Endodermal cell (in vitro differentiated cells): ENCODE measurements around the gene HAGH. TPM values are rescaled to one million over a fixed set of nuclear protein-coding genes. Genes with fewer than 3 reads are reported as not detected.

Experiments
- DNase-seq: peaks from one replicate; pipeline ENCODE4 v3.0.0-alpha.2; 2017
- H3K27ac ChIP-seq: 2 replicates; pipeline ENCODE4 v1.5.1; 2013; ENCODE audit warnings: mild to moderate bottlenecking, low read depth, low read length, moderate library complexity
- H3K27me3 ChIP-seq: 2 replicates; pipeline ENCODE4 v1.6.1; 2013; ENCODE audit warnings: mild to moderate bottlenecking, low read length, moderate library complexity; ENCODE audit not compliant: insufficient read depth, control insufficient read depth, poor library complexity, severe bottlenecking
- H3K36me3 ChIP-seq: 2 replicates; pipeline ENCODE4 v1.7.0; 2013; ENCODE audit warnings: mild to moderate bottlenecking, low read length, moderate library complexity; ENCODE audit not compliant: control insufficient read depth, insufficient read depth
- H3K4me1 ChIP-seq: one replicate; pipeline ENCODE4 v1.7.0; 2013; ENCODE audit warnings: low read length; ENCODE audit not compliant: control insufficient read depth, insufficient read depth
- H3K4me3 ChIP-seq: 2 replicates; pipeline ENCODE4 v1.5.1; 2013; ENCODE audit warnings: mild to moderate bottlenecking, low read length, moderate library complexity
- H3K9ac ChIP-seq: 2 replicates; pipeline ENCODE4 v1.6.1; 2013; ENCODE audit warnings: mild to moderate bottlenecking, low read length, moderate library complexity; ENCODE audit not compliant: poor library complexity, severe bottlenecking; ENCODE audit errors: extremely low read depth
- H3K9me3 ChIP-seq: 2 replicates; pipeline ENCODE4 v1.6.1; 2013; ENCODE audit warnings: mild to moderate bottlenecking, low read length, moderate library complexity; ENCODE audit not compliant: control insufficient read depth
- H3K27ac Mint-ChIP-seq: 2 replicates; pipeline ENCODE4 v1.8.0; 2020; ENCODE audit warnings: mixed read lengths
- H3K27me3 Mint-ChIP-seq: 2 replicates; pipeline ENCODE4 v1.8.0; 2021; ENCODE audit warnings: mild to moderate bottlenecking, mixed read lengths; ENCODE audit not compliant: insufficient read depth
- H3K36me3 Mint-ChIP-seq: 2 replicates; pipeline ENCODE4 v1.8.0; 2020; ENCODE audit warnings: low read depth, mixed read lengths
- H3K4me1 Mint-ChIP-seq: 2 replicates; pipeline ENCODE4 v1.8.0; 2020; ENCODE audit warnings: mixed read lengths
- H3K4me3 Mint-ChIP-seq: 2 replicates; pipeline ENCODE4 v1.8.0; 2020; ENCODE audit warnings: mild to moderate bottlenecking, moderate library complexity, mixed read lengths
- H3K9me3 Mint-ChIP-seq: 2 replicates; pipeline ENCODE4 v1.8.0; 2020; ENCODE audit warnings: mild to moderate bottlenecking, mixed read lengths
- WGBS, 2 experiments: methylation state at CpG; one replicate each; pipeline versions ENCODE4 v1.1.5 to v1.1.7; 2013; ENCODE audit warnings: missing lambda C conversion rate in 2 of 2, mixed read lengths in 1 of 2; ENCODE audit not compliant: insufficient coverage in 1 of 2, insufficient read length in 1 of 2; 5-methylcytosine and 5-hydroxymethylcytosine counted together
- total RNA-seq, 2 donors: library from RNA; stranded (reverse); fragmentation: NEBNext Ultra II Directional in 1 of 2; extraction: Animal tissue kit (Norgen Biotek cat#: 25700) in 1 of 2; gene quantifications; 2 replicates in 1 of 2; 3 replicates in 1 of 2; pipeline ENCODE4 v1.2.1, GENCODE V29; 2021
- TF ChIP-seq, protein P1 (sequence below): fragments of 200-600 bp; sonication (generic); conservative IDR thresholded peaks from 2 replicates; pipeline ENCODE4 v1.5.0; 2021; ENCODE audit warnings: antibody characterized with exemption, mild to moderate bottlenecking

HAGH gene
- total RNA-seq, 2 donors from 2014 or later = 47.8 to 52.9 TPM

DNA sequence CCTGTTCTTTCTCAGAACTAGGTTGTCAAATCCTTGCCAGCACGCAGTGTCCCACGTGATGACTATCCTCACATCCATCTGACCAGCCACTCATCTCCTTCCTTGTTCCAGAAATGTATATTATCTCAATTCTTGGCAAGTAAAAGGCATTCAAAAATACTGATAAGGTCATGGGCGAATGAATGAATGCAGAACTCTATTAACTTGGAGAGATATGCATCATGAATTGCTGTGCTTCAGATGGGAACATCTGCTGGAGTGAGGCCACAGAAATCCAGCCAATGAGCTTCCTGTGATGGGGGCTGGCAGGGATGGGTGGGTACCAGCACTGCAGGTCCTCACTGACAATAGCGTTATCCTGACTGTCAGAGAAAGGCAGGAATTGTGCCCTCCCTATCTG lies 19.4 kb upstream of the HAGH start:
- DNase-seq = no peak
- peaks cover 19% of the 10 kb centered on the region for H3K27me3 ChIP-seq
- H3K4me1 ChIP-seq = no peaks in the 10 kb centered on the region
- H3K36me3 ChIP-seq = no peaks in the 10 kb centered on the region
- H3K9me3 Mint-ChIP-seq = no peaks in the 10 kb centered on the region
- WGBS, 2 experiments = 40 to 55% methylated on average over 4 of the region's 4 CpGs
- H3K27me3 Mint-ChIP-seq = peaks cover 25% of the 10 kb centered on the region
- no peak overlapping the region for H3K4me3 Mint-ChIP-seq
- H3K27ac Mint-ChIP-seq = no peak overlapping the region
- no peak overlapping the region for H3K27ac ChIP-seq
- no peaks in the 10 kb centered on the region for H3K4me1 Mint-ChIP-seq
- no peak overlapping the region for H3K4me3 ChIP-seq
- no peaks in the 10 kb centered on the region for H3K36me3 Mint-ChIP-seq
- TF ChIP-seq, protein P1, sequence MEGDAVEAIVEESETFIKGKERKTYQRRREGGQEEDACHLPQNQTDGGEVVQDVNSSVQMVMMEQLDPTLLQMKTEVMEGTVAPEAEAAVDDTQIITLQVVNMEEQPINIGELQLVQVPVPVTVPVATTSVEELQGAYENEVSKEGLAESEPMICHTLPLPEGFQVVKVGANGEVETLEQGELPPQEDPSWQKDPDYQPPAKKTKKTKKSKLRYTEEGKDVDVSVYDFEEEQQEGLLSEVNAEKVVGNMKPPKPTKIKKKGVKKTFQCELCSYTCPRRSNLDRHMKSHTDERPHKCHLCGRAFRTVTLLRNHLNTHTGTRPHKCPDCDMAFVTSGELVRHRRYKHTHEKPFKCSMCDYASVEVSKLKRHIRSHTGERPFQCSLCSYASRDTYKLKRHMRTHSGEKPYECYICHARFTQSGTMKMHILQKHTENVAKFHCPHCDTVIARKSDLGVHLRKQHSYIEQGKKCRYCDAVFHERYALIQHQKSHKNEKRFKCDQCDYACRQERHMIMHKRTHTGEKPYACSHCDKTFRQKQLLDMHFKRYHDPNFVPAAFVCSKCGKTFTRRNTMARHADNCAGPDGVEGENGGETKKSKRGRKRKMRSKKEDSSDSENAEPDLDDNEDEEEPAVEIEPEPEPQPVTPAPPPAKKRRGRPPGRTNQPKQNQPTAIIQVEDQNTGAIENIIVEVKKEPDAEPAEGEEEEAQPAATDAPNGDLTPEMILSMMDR = no peak
- no peak overlapping the region for H3K9ac ChIP-seq
- no peaks in the 10 kb centered on the region for H3K9me3 ChIP-seq

DNA sequence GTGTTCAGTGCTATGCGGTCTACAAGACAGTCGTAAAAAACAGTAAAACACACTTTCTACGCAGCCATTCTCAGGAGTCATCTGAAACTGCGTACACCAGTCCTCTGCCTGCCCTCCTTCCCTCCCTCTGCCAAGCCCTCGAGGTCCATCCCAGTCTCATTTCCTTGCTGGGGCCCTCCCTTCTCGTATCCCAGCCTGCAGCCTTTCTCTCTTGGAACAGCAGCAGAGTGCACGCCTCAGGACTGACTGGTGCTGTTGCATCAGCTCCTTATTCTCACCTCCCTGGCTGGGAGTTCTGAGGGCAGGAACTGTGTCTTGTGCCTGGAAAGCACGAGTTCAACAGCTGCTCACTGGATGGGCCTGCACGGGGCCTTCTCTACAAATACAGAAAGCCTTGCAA lies 12.9 kb upstream of the HAGH start:
- Histone ChIP-seq H3K9ac (no peak overlapping the region), H3K27me3 (no peaks in the 10 kb centered on the region), H3K27ac (no peak overlapping the region), H3K4me1 (no peaks in the 10 kb centered on the region), H3K36me3 (no peaks in the 10 kb centered on the region), H3K4me3 (no peak overlapping the region), H3K9me3 (no peaks in the 10 kb centered on the region)
- WGBS, 2 experiments = 73 to 77% methylated on average over 7 to 9 of the region's 9 CpGs
- peaks cover 9% of the 10 kb centered on the region for H3K27me3 Mint-ChIP-seq
- TF ChIP-seq, protein P1 = no peak
- no peaks in the 10 kb centered on the region for H3K9me3 Mint-ChIP-seq
- no peak overlapping the region for H3K4me3 Mint-ChIP-seq
- no peaks in the 10 kb centered on the region for H3K4me1 Mint-ChIP-seq
- H3K36me3 Mint-ChIP-seq = no peaks in the 10 kb centered on the region
- no peak for DNase-seq
- H3K27ac Mint-ChIP-seq = no peak overlapping the region

DNA sequence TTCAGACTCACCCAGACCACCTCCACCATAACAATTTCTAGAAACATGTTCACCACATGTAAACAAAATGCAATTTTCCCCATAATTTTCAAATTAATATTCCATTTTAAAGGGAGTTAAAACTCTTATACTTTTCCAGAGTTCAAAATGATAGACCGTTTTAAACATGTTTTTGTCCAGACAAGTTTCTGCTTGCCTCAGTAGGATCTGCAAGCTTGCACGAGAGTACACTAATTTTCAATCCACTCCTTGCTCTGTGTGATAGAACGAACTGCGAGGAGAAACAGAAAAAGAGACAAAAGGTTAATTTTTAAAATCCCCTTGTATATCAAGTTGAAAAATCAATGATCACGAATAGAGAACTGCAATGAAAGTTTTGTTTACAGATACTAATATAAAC lies 7.5 kb upstream of the HAGH start:
- H3K27ac Mint-ChIP-seq = no peak overlapping the region
- no peak overlapping the region for H3K4me3 ChIP-seq
- H3K36me3 ChIP-seq = peaks cover 5% of the 10 kb centered on the region
- H3K4me1 Mint-ChIP-seq = peaks cover 2% of the 10 kb centered on the region
- WGBS, 2 experiments = 87 to 94% methylated on average over 4 to 5 of the region's 5 CpGs
- peaks cover 6% of the 10 kb centered on the region for H3K36me3 Mint-ChIP-seq
- H3K27me3 Mint-ChIP-seq = peaks cover 7% of the 10 kb centered on the region
- TF ChIP-seq, protein P1 = no peak
- no peak overlapping the region for H3K27ac ChIP-seq
- no peak for DNase-seq
- no peaks in the 10 kb centered on the region for H3K9me3 Mint-ChIP-seq
- no peak overlapping the region for H3K9ac ChIP-seq
- no peaks in the 10 kb centered on the region for H3K9me3 ChIP-seq
- no peaks in the 10 kb centered on the region for H3K4me1 ChIP-seq
- H3K27me3 ChIP-seq = no peaks in the 10 kb centered on the region
- no peak overlapping the region for H3K4me3 Mint-ChIP-seq
